CD4-positive, CD25-positive, alpha-beta regulatory T cell (primary cell): ENCODE measurements around the gene CAVIN2. TPM values are rescaled to one million over a fixed set of nuclear protein-coding genes. Genes with fewer than 3 reads are reported as not detected.

Experiments used
- ATAC-seq, 2 donors: fragments of 150-1000 bp; cut with Tn5 transposase; one replicate each; pipeline ENCODE4 v1.10.0; 2021; ENCODE audit warnings: low read depth in 2 of 2, moderate number of reproducible peaks in 2 of 2, moderate library complexity in 1 of 2
- DNase-seq, 3 donors: peaks; one replicate each; pipeline versions ENCODE4 v3.0.0 to v3.0.0-alpha.2; 2012 to 2022; ENCODE audit warnings: mixed read lengths in 1 of 3
- H3K27ac ChIP-seq: one replicate; pipeline ENCODE4 v1.7.0; 2013; ENCODE audit warnings: mild to moderate bottlenecking, low read length; ENCODE audit not compliant: insufficient read depth, poor library complexity, severe bottlenecking
- H3K27me3 ChIP-seq: one replicate; pipeline ENCODE4 v1.7.0; 2013; ENCODE audit warnings: low read length; ENCODE audit not compliant: control insufficient read depth, insufficient read depth
- H3K36me3 ChIP-seq: one replicate; pipeline ENCODE4 v1.7.0; 2013; ENCODE audit warnings: mild to moderate bottlenecking, low read length, moderate library complexity; ENCODE audit not compliant: control insufficient read depth, insufficient read depth
- H3K4me1 ChIP-seq: 2 replicates; pipeline ENCODE4 v1.7.0; 2013; ENCODE audit warnings: mild to moderate bottlenecking, low read length; ENCODE audit not compliant: insufficient read depth, control insufficient read depth, poor library complexity, severe bottlenecking
- H3K4me3 ChIP-seq: one replicate; pipeline ENCODE4 v1.7.0; 2013; ENCODE audit warnings: low read depth, mild to moderate bottlenecking, low read length, moderate library complexity
- H3K9me3 ChIP-seq, 2 experiments: 1 replicate in 1 of 2; 2 replicates in 1 of 2; pipeline ENCODE4 v1.7.0; 2013; ENCODE audit warnings: low read length in 2 of 2, mild to moderate bottlenecking in 1 of 2, moderate library complexity in 1 of 2; ENCODE audit not compliant: control insufficient read depth in 2 of 2
- H3K27ac Mint-ChIP-seq, 3 donors: one replicate each; pipeline ENCODE4 v1.8.0; 2020 to 2022; ENCODE audit warnings: mild to moderate bottlenecking in 3 of 3, mixed read lengths in 3 of 3, moderate library complexity in 2 of 3
- H3K27me3 Mint-ChIP-seq: one replicate; pipeline ENCODE4 v1.8.0; 2022; ENCODE audit warnings: mild to moderate bottlenecking, mixed read lengths
- H3K36me3 Mint-ChIP-seq: one replicate; pipeline ENCODE4 v1.8.0; 2020; ENCODE audit warnings: mixed read lengths
- H3K4me1 Mint-ChIP-seq, 4 donors: one replicate each; pipeline ENCODE4 v1.8.0; 2020 to 2022; ENCODE audit warnings: mixed read lengths in 4 of 4, mild to moderate bottlenecking in 1 of 4
- H3K4me3 Mint-ChIP-seq, 4 donors: one replicate each; pipeline ENCODE4 v1.8.0; 2020 to 2022; ENCODE audit warnings: mild to moderate bottlenecking in 4 of 4, mixed read lengths in 4 of 4, moderate library complexity in 3 of 4
- H3K9me3 Mint-ChIP-seq, 7 donors: one replicate each; pipeline ENCODE4 v1.8.0; 2020 to 2022; ENCODE audit warnings: mixed read lengths in 7 of 7, mild to moderate bottlenecking in 3 of 7, moderate library complexity in 2 of 7
- polyA plus RNA-seq, 4 donors: library from polyadenylated mRNA; unstranded; fragments of 300-500 nt; fragmentation: Illumina TruSeq; gene quantifications; one replicate each; pipeline ENCODE4 v1.2.3, GENCODE V29; 2021
- total RNA-seq: library from RNA; stranded (reverse); gene quantifications from one replicate; pipeline ENCODE4 v1.2.3, GENCODE V29; 2022

CAVIN2 gene
- total and polyA plus RNA-seq, 5 donors from 2014 or later = 16.5 TPM; not detected in 4

DNA sequence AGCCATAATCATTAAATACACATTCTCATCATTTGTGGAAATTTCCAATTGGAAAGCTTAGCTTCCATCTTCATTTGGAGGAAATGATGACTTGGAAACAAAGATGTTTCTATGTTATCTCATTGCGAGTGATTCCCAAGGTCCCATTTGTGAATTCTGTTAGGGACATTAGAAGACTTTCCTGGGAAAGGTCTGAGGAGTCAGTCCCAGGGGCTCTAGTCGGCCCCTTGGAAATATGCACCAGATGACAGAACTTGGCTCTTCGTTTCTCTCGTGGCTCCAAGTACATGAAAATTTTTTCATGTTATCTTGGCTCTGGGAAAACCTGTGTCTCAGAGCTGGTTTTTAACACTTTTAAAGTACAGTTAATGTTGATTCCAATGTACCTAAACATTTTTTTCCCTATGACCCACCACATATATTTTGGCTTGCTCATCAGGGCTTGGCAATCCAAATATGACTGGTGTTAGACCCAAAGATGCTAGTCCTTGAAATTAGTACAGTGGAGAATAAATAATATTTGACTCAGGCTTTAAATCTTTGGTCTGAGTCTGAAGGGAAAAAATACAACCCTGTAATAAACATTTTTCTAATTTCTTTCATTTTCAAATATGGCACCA, 15.4 kb upstream of the CAVIN2 start:
- no peaks in the 10 kb centered on the region for H3K9me3 ChIP-seq
- no peak overlapping the region for H3K27ac ChIP-seq
- H3K36me3 ChIP-seq = no peaks in the 10 kb centered on the region
- H3K4me3 Mint-ChIP-seq = no peak overlapping the region
- peaks cover 14% of the 10 kb centered on the region for H3K27me3 Mint-ChIP-seq
- H3K4me3 ChIP-seq = no peak overlapping the region
- no peak for DNase-seq
- H3K27me3 ChIP-seq = peaks cover 2% of the 10 kb centered on the region
- no peak overlapping the region for H3K27ac Mint-ChIP-seq
- no peaks in the 10 kb centered on the region for H3K36me3 Mint-ChIP-seq
- no peak for ATAC-seq
- H3K4me1 ChIP-seq = no peaks in the 10 kb centered on the region
- H3K9me3 Mint-ChIP-seq = no peaks in the 10 kb centered on the region
- H3K4me1 Mint-ChIP-seq = no peaks in the 10 kb centered on the region

DNA sequence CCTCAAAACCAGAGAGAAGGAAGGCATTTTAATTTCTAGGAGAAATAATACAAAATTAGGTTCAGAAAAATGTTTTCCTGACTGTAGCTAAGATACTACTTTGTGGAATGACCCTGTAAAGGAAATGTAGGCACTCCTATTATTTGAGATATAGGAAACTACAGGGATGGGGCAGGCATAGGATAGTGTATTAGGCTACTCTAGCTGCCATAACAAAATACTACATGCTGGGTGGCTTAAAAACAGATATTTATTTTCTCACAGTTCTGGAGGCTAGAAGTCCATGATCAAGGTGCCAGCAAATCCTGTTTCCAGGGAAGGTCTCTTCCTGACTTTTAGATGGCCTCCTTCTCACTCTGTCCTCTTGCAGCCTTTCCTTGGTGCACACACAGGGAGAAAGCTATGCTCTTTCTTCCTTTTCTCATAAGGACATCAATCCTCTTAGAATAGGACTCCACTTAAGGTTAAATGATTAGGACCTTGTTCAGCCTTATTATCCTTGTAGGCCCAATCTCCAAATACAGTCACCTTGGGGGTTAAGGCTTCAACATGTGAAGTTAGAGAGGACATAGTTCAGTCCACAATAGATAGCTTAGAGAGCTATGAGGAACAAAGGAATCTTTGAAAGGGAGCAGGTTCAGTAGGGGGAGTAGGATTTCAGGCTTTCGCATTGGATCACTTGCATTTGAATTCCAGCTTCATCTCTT, 14.0 kb upstream of the CAVIN2 start:
- Mint-ChIP-seq H3K9me3 (no peaks in the 10 kb centered on the region), H3K36me3 (no peaks in the 10 kb centered on the region), H3K27me3 (peaks cover 14% of the 10 kb centered on the region), H3K4me1 (no peaks in the 10 kb centered on the region), H3K4me3 (no peak overlapping the region), H3K27ac (no peak overlapping the region)
- H3K9me3 ChIP-seq = no peaks in the 10 kb centered on the region
- H3K27ac ChIP-seq = no peak overlapping the region
- H3K4me1 ChIP-seq = no peaks in the 10 kb centered on the region
- DNase-seq = no peak
- ATAC-seq = no peak
- peaks cover 2% of the 10 kb centered on the region for H3K27me3 ChIP-seq
- H3K4me3 ChIP-seq = no peak overlapping the region
- H3K36me3 ChIP-seq = no peaks in the 10 kb centered on the region

DNA sequence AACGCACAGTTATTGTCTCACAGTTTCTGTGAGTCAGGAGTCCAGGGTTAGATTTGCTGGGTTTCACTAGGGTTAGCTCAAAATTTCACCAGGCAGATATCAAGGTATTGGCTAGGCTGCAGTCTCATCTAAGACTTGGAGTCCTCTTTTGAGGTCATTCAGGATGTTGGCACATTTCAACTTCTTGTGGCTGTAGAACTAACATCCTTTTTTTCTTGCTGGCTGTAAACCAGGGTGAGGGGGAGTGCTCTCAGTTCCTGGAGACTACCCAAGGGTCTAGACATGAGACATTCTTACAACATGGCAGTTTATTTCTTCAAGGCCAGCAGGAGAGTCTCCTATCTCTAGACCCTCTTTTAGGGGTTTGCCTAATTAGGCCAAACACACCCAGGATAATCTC, 12.8 kb upstream of the CAVIN2 start:
- Mint-ChIP-seq H3K27me3 (peaks cover 11% of the 10 kb centered on the region), H3K27ac (no peak overlapping the region), H3K9me3 (no peaks in the 10 kb centered on the region), H3K36me3 (no peaks in the 10 kb centered on the region), H3K4me3 (no peak overlapping the region), H3K4me1 (no peaks in the 10 kb centered on the region)
- DNase-seq (no peak), ATAC-seq (no peak)
- no peak overlapping the region for H3K4me3 ChIP-seq
- peaks cover 4% of the 10 kb centered on the region for H3K27me3 ChIP-seq
- H3K27ac ChIP-seq = no peak overlapping the region
- H3K9me3 ChIP-seq = no peaks in the 10 kb centered on the region
- H3K36me3 ChIP-seq = no peaks in the 10 kb centered on the region
- H3K4me1 ChIP-seq = no peaks in the 10 kb centered on the region

DNA sequence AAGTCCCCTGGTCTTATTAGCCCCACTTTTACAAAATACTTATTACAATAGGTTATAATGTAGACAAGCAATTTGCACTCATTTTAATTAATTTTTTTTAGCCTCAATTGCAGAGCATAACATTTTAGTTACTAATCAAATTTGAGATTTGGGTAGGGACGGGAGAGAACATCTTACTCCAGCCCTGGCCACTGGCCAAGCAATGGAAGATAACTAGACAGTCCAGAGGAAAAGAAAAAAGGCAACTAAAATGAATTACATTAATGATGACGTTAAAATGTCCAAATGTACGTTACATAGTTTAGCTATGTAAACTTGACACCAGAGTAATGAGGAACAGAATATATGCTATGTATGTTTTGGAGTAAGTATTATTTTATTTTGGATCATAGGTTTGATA, 11.0 kb upstream of the CAVIN2 start:
- Histone ChIP-seq H3K36me3 (no peaks in the 10 kb centered on the region), H3K4me1 (no peaks in the 10 kb centered on the region), H3K9me3 (no peaks in the 10 kb centered on the region), H3K27ac (no peak overlapping the region), H3K4me3 (no peak overlapping the region), H3K27me3 (peaks cover 2% of the 10 kb centered on the region)
- DNase-seq = no peak
- no peaks in the 10 kb centered on the region for H3K9me3 Mint-ChIP-seq
- no peak overlapping the region for H3K4me3 Mint-ChIP-seq
- no peaks in the 10 kb centered on the region for H3K36me3 Mint-ChIP-seq
- H3K4me1 Mint-ChIP-seq = no peaks in the 10 kb centered on the region
- H3K27me3 Mint-ChIP-seq = peaks cover 14% of the 10 kb centered on the region
- no peak overlapping the region for H3K27ac Mint-ChIP-seq
- ATAC-seq = no peak

DNA sequence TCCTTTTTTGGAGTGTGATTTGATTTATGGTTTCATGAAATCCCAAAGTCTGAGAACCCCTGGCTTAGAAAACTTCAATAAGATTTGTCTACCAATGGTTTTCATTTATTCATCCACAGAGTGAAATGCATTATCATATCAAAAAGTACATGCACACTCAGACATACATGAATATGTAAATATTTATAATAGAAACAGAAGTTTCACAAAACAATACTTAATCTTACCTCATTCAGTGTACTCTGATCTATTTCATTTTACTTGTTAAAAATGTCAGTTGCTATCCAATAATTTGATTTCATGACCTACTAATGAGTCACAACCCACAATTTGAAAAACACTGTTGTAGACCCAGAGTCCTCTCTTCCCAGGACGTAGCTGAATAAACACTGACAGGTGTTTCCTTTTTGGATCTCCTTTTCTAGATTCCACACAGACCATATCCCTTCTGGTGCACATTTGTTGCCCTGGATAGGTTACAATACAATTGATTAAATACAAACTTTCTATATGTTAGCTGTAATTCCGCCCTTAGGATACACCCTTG, 10.4 kb upstream of the CAVIN2 start:
- H3K9me3 ChIP-seq = no peaks in the 10 kb centered on the region
- H3K27me3 ChIP-seq = peaks cover 2% of the 10 kb centered on the region
- Mint-ChIP-seq H3K36me3 (no peaks in the 10 kb centered on the region), H3K4me1 (no peaks in the 10 kb centered on the region), H3K27ac (no peak overlapping the region), H3K9me3 (no peaks in the 10 kb centered on the region), H3K4me3 (no peak overlapping the region), H3K27me3 (peaks cover 19% of the 10 kb centered on the region)
- H3K36me3 ChIP-seq = no peaks in the 10 kb centered on the region
- no peak overlapping the region for H3K4me3 ChIP-seq
- no peaks in the 10 kb centered on the region for H3K4me1 ChIP-seq
- no peak for DNase-seq
- ATAC-seq = no peak
- H3K27ac ChIP-seq = no peak overlapping the region

DNA sequence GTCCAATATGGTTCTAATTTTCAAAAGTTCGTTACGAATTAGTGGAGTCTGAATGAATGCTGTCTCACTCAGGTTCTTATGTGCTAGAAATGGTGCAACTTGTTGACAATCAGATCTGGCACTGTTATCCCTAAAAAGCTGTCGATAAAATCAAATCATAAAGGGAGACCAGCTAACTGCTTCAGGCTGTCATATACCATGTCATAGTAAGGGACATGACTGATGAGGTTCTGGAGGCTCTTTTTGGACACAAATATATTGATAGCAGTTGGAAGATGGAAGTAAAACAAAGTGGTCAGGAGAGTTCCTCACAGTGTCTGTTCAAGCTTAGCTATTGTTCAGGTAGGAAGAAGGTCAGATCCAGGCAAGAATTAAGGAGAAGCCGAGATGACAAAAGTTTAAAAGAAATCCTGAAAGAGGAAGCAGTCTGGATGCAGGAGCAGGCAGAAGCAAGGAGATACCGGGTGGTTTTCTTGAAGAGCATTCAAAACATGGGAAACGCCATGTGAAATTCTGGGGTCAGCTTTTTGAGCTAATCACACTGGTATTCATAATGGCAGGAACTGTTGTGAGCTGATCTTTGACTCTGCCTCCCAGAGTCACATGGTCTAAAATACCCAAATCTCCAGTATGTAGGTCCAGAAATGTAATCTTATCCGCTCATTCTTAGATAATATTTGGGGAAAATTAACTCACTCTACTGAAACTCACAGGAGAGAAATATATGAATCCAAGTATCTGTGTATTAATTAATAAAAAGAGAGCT, 9.4 kb upstream of the CAVIN2 start:
- H3K27ac Mint-ChIP-seq = no peak overlapping the region

DNA sequence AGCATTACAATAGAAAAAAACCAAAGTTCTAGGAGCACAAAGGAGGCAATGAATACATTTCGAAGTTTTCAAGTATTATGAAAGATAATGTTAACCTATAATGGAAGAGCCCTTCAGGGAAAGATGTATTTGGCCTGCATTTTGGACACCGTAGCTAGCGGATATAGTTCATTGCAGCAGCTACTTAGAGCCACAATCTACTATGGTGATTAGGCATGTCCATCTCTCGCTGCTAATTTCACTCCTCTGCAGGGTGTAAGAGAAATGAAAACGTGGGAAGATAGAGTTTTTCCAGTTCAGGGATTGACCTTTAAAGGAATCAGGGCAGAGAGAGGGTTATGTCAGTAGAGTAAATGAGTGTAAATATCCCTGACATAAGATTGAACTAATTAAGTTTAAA, 8.5 kb upstream of the CAVIN2 start:
- Histone ChIP-seq H3K36me3 (no peaks in the 10 kb centered on the region), H3K27ac (no peak overlapping the region), H3K27me3 (peaks cover 2% of the 10 kb centered on the region), H3K4me3 (no peak overlapping the region), H3K4me1 (no peaks in the 10 kb centered on the region), H3K9me3 (no peaks in the 10 kb centered on the region)
- Mint-ChIP-seq H3K4me1 (no peaks in the 10 kb centered on the region), H3K9me3 (no peaks in the 10 kb centered on the region), H3K36me3 (no peaks in the 10 kb centered on the region), H3K4me3 (no peak overlapping the region), H3K27ac (no peak overlapping the region), H3K27me3 (peaks cover 23% of the 10 kb centered on the region)
- ATAC-seq = no peak
- DNase-seq = no peak

More for the DNA sequence above, 9.4 kb upstream of the CAVIN2 start:
- Mint-ChIP-seq H3K4me3 (no peak overlapping the region), H3K36me3 (no peaks in the 10 kb centered on the region), H3K27me3 (peaks cover 23% of the 10 kb centered on the region), H3K9me3 (no peaks in the 10 kb centered on the region), H3K4me1 (no peaks in the 10 kb centered on the region)
- Histone ChIP-seq H3K27ac (no peak overlapping the region), H3K36me3 (no peaks in the 10 kb centered on the region), H3K4me1 (no peaks in the 10 kb centered on the region), H3K4me3 (no peak overlapping the region), H3K27me3 (peaks cover 2% of the 10 kb centered on the region), H3K9me3 (no peaks in the 10 kb centered on the region)
- ATAC-seq (no peak), DNase-seq (no peak)
